HepG2 (cell line): ENCODE data around the gene ARHGEF16. TPM values are rescaled to one million over a fixed set of nuclear protein-coding genes. Genes with fewer than 3 reads are reported as not detected.

ENCODE experiments used
- AKNA ChIP-seq: sonication (generic); formaldehyde crosslinking; IDR thresholded peaks from 2 replicates; pipeline ENCODE4 v1.4.0; 2020; ENCODE audit warnings: missing genetic modification reagents, borderline replicate concordance
- ATM ChIP-seq: fragments of 450-650 bp; IDR thresholded peaks from 2 replicates; pipeline ENCODE4 v1.7.1; 2017; ENCODE audit warnings: mild to moderate bottlenecking, borderline replicate concordance
- CBX1 ChIP-seq: IDR thresholded peaks from one replicate; pipeline ENCODE4 v1.6.1; 2016; ENCODE audit warnings: antibody characterized with exemption, low read depth
- CREB3 ChIP-seq: sonication (generic); formaldehyde crosslinking; IDR thresholded peaks from 2 replicates; pipeline ENCODE4 v1.5.0; 2020; ENCODE audit warnings: missing genetic modification reagents
- ELK4 ChIP-seq: sonication (generic); formaldehyde crosslinking; IDR thresholded peaks from 2 replicates; pipeline ENCODE4 v1.9.0; 2021; ENCODE audit warnings: missing genetic modification reagents, borderline replicate concordance
- HMG20A ChIP-seq: IDR thresholded peaks from 2 replicates; pipeline ENCODE4 v1.6.1; 2016; ENCODE audit warnings: borderline replicate concordance
- JUN ChIP-seq: sonication (generic); formaldehyde crosslinking; IDR thresholded peaks from 2 replicates; pipeline ENCODE4 v1.4.0; 2020; ENCODE audit warnings: mild to moderate bottlenecking, missing genetic modification reagents
- MTA1 ChIP-seq: sonication (generic); formaldehyde crosslinking; IDR thresholded peaks from 2 replicates; pipeline ENCODE4 v1.4.0; 2020; ENCODE audit warnings: missing genetic modification reagents, mild to moderate bottlenecking, borderline replicate concordance
- NFKBIZ ChIP-seq: IDR thresholded peaks from 2 replicates; pipeline ENCODE4 v1.6.1; 2018; ENCODE audit warnings: missing genetic modification reagents, missing compliant biosample characterization
- PATZ1 ChIP-seq: sonication (generic); formaldehyde crosslinking; IDR thresholded peaks from 2 replicates; pipeline ENCODE4 v1.4.0; 2020; ENCODE audit warnings: missing genetic modification reagents
- RBAK ChIP-seq: sonication (generic); formaldehyde crosslinking; IDR thresholded peaks from 2 replicates; pipeline ENCODE4 v1.5.1; 2020; ENCODE audit warnings: mild to moderate bottlenecking, missing genetic modification reagents
- SAFB2 ChIP-seq: sonication (generic); formaldehyde crosslinking; IDR thresholded peaks from 2 replicates; pipeline ENCODE4 v1.5.1; 2020; ENCODE audit warnings: missing genetic modification reagents, low read depth, mild to moderate bottlenecking, borderline replicate concordance
- THAP9 ChIP-seq: sonication (generic); formaldehyde crosslinking; IDR thresholded peaks from 2 replicates; pipeline ENCODE4; 2020; ENCODE audit warnings: missing genetic modification reagents, mild to moderate bottlenecking, borderline replicate concordance
- ZNF3 ChIP-seq: IDR thresholded peaks from 2 replicates; pipeline ENCODE4 v1.7.0; 2017; ENCODE audit warnings: inconsistent platforms
- ZNF564 ChIP-seq: sonication (generic); formaldehyde crosslinking; IDR thresholded peaks from 2 replicates; pipeline ENCODE4 v1.8.1; 2023; ENCODE audit warnings: mild to moderate bottlenecking, missing genetic modification reagents
- ZNF644 ChIP-seq: IDR thresholded peaks from 2 replicates; pipeline ENCODE4 v1.6.1; 2016; ENCODE audit warnings: low read depth
- polyA plus RNA-seq, 8 experiments: library from polyadenylated mRNA; depleted of rRNA in 3 of 8; stranded (reverse) in 7 of 8; unstranded in 1 of 8; fragments of >200 nt; fragmentation: Illumina TruSeq in 4 of 8; extraction: Trizol in 4 of 8; gene quantifications; 2 replicates each; pipeline versions ENCODE4 v1.2.1 to v1.2.3, GENCODE V29; 2011 to 2016; ENCODE audit warnings: low read depth in 4 of 8, missing spikeins in 1 of 8, mixed read lengths in 1 of 8; ENCODE audit not compliant: insufficient read depth in 1 of 8
- total RNA-seq, 5 experiments: library from RNA; depleted of rRNA; stranded (reverse); fragments of >200 nt; fragmentation: Illumina TruSeq; extraction: Trizol; gene quantifications; 2 replicates each; pipeline ENCODE4 v1.2.3, GENCODE V29; 2016; ENCODE audit warnings: low read depth in 1 of 5

Gene ARHGEF16
- total and polyA plus RNA-seq, 2 of the 13 experiments (the other 11 are each of a cell fraction or from before 2014, with no cell fraction given) = 20.3 to 39.9 TPM

GRCh38 chr1:3459940-3460671, 5.6 kb downstream of the ARHGEF16 start (continued):
- TF ChIP-seq PATZ1 (CRISPR knock-in tag) (peak; percentile 86), ZNF564 (CRISPR knock-in tag) (peak; percentile 48; the same call in 1 of the 2 replicates), CREB3 (no peak), ZNF644 (CRISPR knock-in tag) (peak; percentile 51; the same call in 1 of the 2 replicates), CBX1 (no peak), HMG20A (CRISPR knock-in tag) (no peak), ATM (no peak), ZNF3 (CRISPR knock-in tag) (no peak), MTA1 (CRISPR knock-in tag) (peak; percentile 76; the same call in 1 of the 2 replicates), JUN (CRISPR knock-in tag) (no peak), AKNA (no peak), RBAK (CRISPR knock-in tag) (no peak), THAP9 (CRISPR knock-in tag) (no peak), ELK4 (CRISPR knock-in tag) (no peak), SAFB2 (CRISPR knock-in tag) (no peak), NFKBIZ (no peak)
